WTC11 (cell line): ENCODE measurements around the gene EMC8. TPM values are rescaled to one million over a fixed set of nuclear protein-coding genes. Genes with fewer than 3 reads are reported as not detected.

Experiments
- ATAC-seq: fragments of 200-7000 bp; cut with Tn5 transposase; 2 replicates; pipeline ENCODE4 v1.10.0; 2021; ENCODE audit warnings: mild to moderate bottlenecking, moderate library complexity
- CTCF ChIA-PET: fragments of 300-600 bp; sonication (Branson Sonifier 250); formaldehyde crosslinking; loops from one replicate; lab custom pipeline; 2021; ENCODE audit warnings: antibody characterized with exemption; lab: Charles Lee
- POLR2A ChIA-PET: fragments of 350-600 bp; sonication (Branson Sonifier 250); formaldehyde crosslinking; loops from one replicate; lab custom pipeline; 2021; ENCODE audit warnings: antibody characterized with exemption; lab: Charles Lee
- DNase-seq: peaks from one replicate; pipeline ENCODE4 v3.0.0; 2021; ENCODE audit warnings: low spot score
- H3K27ac Mint-ChIP-seq: 2 replicates; pipeline ENCODE4 v1.8.0; 2021; ENCODE audit warnings: mixed read lengths
- H3K27me3 Mint-ChIP-seq: 2 replicates; pipeline ENCODE4 v1.8.0; 2021; ENCODE audit warnings: low read depth, mild to moderate bottlenecking, moderate library complexity, mixed read lengths
- H3K36me3 Mint-ChIP-seq: 2 replicates; pipeline ENCODE4 v1.8.0; 2021; ENCODE audit warnings: mixed read lengths
- H3K4me1 Mint-ChIP-seq: 2 replicates; pipeline ENCODE4 v1.8.0; 2022; ENCODE audit warnings: mixed read lengths
- H3K4me3 Mint-ChIP-seq: 2 replicates; pipeline ENCODE4 v1.8.0; 2021; ENCODE audit warnings: mild to moderate bottlenecking, moderate library complexity, mixed read lengths
- H3K9me3 Mint-ChIP-seq: 2 replicates; pipeline ENCODE4 v1.8.0; 2021; ENCODE audit warnings: mixed read lengths
- CBFB ChIP-seq: sonication (generic); formaldehyde crosslinking; IDR thresholded peaks from 2 replicates; pipeline ENCODE4 v1.8.1; 2022; ENCODE audit warnings: mild to moderate bottlenecking, low read depth, missing genetic modification reagents
- FOXP1 ChIP-seq: sonication (generic); formaldehyde crosslinking; IDR thresholded peaks from 2 replicates; pipeline ENCODE4 v1.8.0; 2022; ENCODE audit warnings: missing genetic modification reagents, mild to moderate bottlenecking, moderate library complexity, borderline replicate concordance
- IRF2 ChIP-seq: sonication (generic); formaldehyde crosslinking; IDR thresholded peaks from 2 replicates; pipeline ENCODE4 v1.8.0; 2022; ENCODE audit warnings: low read depth, missing genetic modification reagents, borderline replicate concordance
- KAT7 ChIP-seq: sonication (generic); formaldehyde crosslinking; IDR thresholded peaks from 2 replicates; pipeline ENCODE4 v1.8.1; 2023; ENCODE audit warnings: missing genetic modification reagents, mild to moderate bottlenecking, borderline replicate concordance
- MYBL2 ChIP-seq: sonication (generic); formaldehyde crosslinking; IDR thresholded peaks from 2 replicates; pipeline ENCODE4 v1.8.1; 2023; ENCODE audit warnings: mild to moderate bottlenecking, moderate library complexity, missing genetic modification reagents
- NFYB ChIP-seq: sonication (generic); formaldehyde crosslinking; conservative IDR thresholded peaks from 2 replicates; pipeline ENCODE4 v1.8.0; 2022; ENCODE audit warnings: low read depth, missing genetic modification reagents
- NR1H2 ChIP-seq: sonication (generic); formaldehyde crosslinking; IDR thresholded peaks from 2 replicates; pipeline ENCODE4 v1.9.0; 2021; ENCODE audit warnings: mild to moderate bottlenecking, moderate library complexity, missing genetic modification reagents
- NR2C2 ChIP-seq: sonication (generic); formaldehyde crosslinking; IDR thresholded peaks from 2 replicates; pipeline ENCODE4 v1.8.0; 2022; ENCODE audit warnings: mild to moderate bottlenecking, missing genetic modification reagents
- SMAD4 ChIP-seq: sonication (generic); formaldehyde crosslinking; IDR thresholded peaks from 2 replicates; pipeline ENCODE4 v1.8.0; 2022; ENCODE audit warnings: mild to moderate bottlenecking, missing genetic modification reagents
- ZBTB43 ChIP-seq: sonication (generic); formaldehyde crosslinking; IDR thresholded peaks from 2 replicates; pipeline ENCODE4 v1.8.1; 2023; ENCODE audit warnings: mild to moderate bottlenecking, missing genetic modification reagents
- ZNF121 ChIP-seq: sonication (generic); formaldehyde crosslinking; IDR thresholded peaks from 2 replicates; pipeline ENCODE4 v1.8.0; 2023; ENCODE audit warnings: missing genetic modification reagents
- ZNF416 ChIP-seq: fragments of 250-450 bp; sonication (Bioruptor Pico); IDR thresholded peaks from 2 replicates; pipeline ENCODE4 v1.9.0; 2021; ENCODE audit warnings: mild to moderate bottlenecking, inconsistent platforms
- total RNA-seq: library from RNA; stranded (reverse); gene quantifications from 3 replicates; pipeline ENCODE4 v1.2.3, GENCODE V29; 2021
- TF ChIP-seq, protein P1 (sequence below): sonication (generic); formaldehyde crosslinking; IDR thresholded peaks from 2 replicates; pipeline ENCODE4 v1.8.1; 2023; ENCODE audit warnings: mild to moderate bottlenecking, missing genetic modification reagents
- TF ChIP-seq, protein P2 (sequence below): fragments of 250-450 bp; sonication (Bioruptor Pico); IDR thresholded peaks from 2 replicates; pipeline ENCODE4 v1.9.0; 2021; ENCODE audit warnings: mild to moderate bottlenecking, borderline replicate concordance
- TF ChIP-seq, protein P3 (sequence below): fragments of 250-450 bp; sonication (Bioruptor Pico); IDR thresholded peaks from 2 replicates; pipeline ENCODE4 v2.1.2; 2022; ENCODE audit warnings: mild to moderate bottlenecking, moderate library complexity
- TF ChIP-seq, protein P4 (sequence below): fragments of 200-600 bp; IDR thresholded peaks from 2 replicates; pipeline ENCODE4 v1.8.0; 2022; ENCODE audit warnings: antibody characterized with exemption

The EMC8 gene
- total RNA-seq, 1 experiment from 2014 or later: 55.2 TPM

DNA sequence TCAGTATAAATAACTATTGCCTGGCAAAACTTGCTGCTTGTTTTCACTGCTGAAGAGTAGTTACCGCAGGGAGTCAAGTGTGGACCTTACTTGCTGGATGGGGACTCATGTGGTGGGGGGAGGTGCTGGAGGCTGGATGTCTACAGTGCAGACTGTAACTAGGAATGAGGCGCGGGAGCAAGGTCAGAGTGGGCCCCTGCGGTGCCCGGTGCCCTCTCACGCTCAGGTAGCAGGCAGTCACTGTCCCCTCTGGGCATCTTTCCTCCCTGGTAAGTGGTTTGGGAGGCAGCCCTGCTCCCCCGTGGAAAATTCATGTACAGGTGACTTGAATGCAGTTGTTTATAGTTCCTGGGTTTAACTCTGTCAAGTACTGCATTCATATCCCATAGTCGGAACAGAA lies 4.6 kb downstream of the EMC8 start:
- Mint-ChIP-seq H3K4me1 (peaks cover 14% of the 10 kb centered on the region), H3K4me3 (no peak overlapping the region), H3K9me3 (peaks cover 11% of the 10 kb centered on the region), H3K27me3 (no peaks in the 10 kb centered on the region), H3K36me3 (peaks cover 48% of the 10 kb centered on the region), H3K27ac (no peak overlapping the region)
- DNase-seq (no peak), ATAC-seq (no peak)
- ChIA-PET POLR2A (no interaction called here), CTCF (no interaction called here)
- TF ChIP-seq ZBTB43: no peak
- no peak for TF ChIP-seq NFYB (CRISPR knock-in tag)
- no peak for TF ChIP-seq FOXP1
- no peak for TF ChIP-seq IRF2 (CRISPR knock-in tag)
- TF ChIP-seq ZNF416: no peak
- TF ChIP-seq SMAD4 (CRISPR knock-in tag): no peak
- no peak for TF ChIP-seq NR1H2 (CRISPR knock-in tag)
- TF ChIP-seq, protein P1, sequence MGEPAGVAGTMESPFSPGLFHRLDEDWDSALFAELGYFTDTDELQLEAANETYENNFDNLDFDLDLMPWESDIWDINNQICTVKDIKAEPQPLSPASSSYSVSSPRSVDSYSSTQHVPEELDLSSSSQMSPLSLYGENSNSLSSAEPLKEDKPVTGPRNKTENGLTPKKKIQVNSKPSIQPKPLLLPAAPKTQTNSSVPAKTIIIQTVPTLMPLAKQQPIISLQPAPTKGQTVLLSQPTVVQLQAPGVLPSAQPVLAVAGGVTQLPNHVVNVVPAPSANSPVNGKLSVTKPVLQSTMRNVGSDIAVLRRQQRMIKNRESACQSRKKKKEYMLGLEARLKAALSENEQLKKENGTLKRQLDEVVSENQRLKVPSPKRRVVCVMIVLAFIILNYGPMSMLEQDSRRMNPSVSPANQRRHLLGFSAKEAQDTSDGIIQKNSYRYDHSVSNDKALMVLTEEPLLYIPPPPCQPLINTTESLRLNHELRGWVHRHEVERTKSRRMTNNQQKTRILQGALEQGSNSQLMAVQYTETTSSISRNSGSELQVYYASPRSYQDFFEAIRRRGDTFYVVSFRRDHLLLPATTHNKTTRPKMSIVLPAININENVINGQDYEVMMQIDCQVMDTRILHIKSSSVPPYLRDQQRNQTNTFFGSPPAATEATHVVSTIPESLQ (CRISPR knock-in tag): no peak
- TF ChIP-seq KAT7: no peak
- TF ChIP-seq, protein P2, sequence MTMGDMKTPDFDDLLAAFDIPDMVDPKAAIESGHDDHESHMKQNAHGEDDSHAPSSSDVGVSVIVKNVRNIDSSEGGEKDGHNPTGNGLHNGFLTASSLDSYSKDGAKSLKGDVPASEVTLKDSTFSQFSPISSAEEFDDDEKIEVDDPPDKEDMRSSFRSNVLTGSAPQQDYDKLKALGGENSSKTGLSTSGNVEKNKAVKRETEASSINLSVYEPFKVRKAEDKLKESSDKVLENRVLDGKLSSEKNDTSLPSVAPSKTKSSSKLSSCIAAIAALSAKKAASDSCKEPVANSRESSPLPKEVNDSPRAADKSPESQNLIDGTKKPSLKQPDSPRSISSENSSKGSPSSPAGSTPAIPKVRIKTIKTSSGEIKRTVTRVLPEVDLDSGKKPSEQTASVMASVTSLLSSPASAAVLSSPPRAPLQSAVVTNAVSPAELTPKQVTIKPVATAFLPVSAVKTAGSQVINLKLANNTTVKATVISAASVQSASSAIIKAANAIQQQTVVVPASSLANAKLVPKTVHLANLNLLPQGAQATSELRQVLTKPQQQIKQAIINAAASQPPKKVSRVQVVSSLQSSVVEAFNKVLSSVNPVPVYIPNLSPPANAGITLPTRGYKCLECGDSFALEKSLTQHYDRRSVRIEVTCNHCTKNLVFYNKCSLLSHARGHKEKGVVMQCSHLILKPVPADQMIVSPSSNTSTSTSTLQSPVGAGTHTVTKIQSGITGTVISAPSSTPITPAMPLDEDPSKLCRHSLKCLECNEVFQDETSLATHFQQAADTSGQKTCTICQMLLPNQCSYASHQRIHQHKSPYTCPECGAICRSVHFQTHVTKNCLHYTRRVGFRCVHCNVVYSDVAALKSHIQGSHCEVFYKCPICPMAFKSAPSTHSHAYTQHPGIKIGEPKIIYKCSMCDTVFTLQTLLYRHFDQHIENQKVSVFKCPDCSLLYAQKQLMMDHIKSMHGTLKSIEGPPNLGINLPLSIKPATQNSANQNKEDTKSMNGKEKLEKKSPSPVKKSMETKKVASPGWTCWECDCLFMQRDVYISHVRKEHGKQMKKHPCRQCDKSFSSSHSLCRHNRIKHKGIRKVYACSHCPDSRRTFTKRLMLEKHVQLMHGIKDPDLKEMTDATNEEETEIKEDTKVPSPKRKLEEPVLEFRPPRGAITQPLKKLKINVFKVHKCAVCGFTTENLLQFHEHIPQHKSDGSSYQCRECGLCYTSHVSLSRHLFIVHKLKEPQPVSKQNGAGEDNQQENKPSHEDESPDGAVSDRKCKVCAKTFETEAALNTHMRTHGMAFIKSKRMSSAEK (CRISPR knock-in tag): no peak
- no peak for TF ChIP-seq MYBL2 (CRISPR knock-in tag)
- TF ChIP-seq, protein P3, sequence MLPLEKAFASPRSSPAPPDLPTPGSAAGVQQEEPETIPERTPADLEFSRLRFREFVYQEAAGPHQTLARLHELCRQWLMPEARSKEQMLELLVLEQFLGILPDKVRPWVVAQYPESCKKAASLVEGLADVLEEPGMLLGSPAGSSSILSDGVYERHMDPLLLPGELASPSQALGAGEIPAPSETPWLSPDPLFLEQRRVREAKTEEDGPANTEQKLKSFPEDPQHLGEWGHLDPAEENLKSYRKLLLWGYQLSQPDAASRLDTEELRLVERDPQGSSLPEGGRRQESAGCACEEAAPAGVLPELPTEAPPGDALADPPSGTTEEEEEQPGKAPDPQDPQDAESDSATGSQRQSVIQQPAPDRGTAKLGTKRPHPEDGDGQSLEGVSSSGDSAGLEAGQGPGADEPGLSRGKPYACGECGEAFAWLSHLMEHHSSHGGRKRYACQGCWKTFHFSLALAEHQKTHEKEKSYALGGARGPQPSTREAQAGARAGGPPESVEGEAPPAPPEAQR (CRISPR knock-in tag): no peak
- no peak for TF ChIP-seq ZNF121 (CRISPR knock-in tag)
- TF ChIP-seq CBFB (CRISPR knock-in tag): no peak
- TF ChIP-seq NR2C2 (CRISPR knock-in tag): no peak
- TF ChIP-seq, protein P4, sequence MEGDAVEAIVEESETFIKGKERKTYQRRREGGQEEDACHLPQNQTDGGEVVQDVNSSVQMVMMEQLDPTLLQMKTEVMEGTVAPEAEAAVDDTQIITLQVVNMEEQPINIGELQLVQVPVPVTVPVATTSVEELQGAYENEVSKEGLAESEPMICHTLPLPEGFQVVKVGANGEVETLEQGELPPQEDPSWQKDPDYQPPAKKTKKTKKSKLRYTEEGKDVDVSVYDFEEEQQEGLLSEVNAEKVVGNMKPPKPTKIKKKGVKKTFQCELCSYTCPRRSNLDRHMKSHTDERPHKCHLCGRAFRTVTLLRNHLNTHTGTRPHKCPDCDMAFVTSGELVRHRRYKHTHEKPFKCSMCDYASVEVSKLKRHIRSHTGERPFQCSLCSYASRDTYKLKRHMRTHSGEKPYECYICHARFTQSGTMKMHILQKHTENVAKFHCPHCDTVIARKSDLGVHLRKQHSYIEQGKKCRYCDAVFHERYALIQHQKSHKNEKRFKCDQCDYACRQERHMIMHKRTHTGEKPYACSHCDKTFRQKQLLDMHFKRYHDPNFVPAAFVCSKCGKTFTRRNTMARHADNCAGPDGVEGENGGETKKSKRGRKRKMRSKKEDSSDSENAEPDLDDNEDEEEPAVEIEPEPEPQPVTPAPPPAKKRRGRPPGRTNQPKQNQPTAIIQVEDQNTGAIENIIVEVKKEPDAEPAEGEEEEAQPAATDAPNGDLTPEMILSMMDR: no peak
